ENCODE data around the gene UGT1A10. TPM values are rescaled to one million over a fixed set of nuclear protein-coding genes. Genes with fewer than 3 reads are reported as not detected.

Gene UGT1A10
- total and polyA plus RNA-seq, 2 of the 13 experiments (the other 11 are each of a cell fraction or from before 2014, with no cell fraction given): not detected

GRCh38 chr2:233707940-233708644 is 71.8 kb downstream of the UGT1A10 start:
- Histone ChIP-seq H3K4me1 (ENCODE audit: insufficient read depth, low read length) (no peaks in the 10 kb centered on the region), H2AFZ (ENCODE audit: low read length) (no peak overlapping the region), H3K36me3 (replicated peaks in 1 of 2; ENCODE audit: control insufficient read depth in 1 of 2, insufficient read depth in 2 of 2, low read length in 2 of 2) (no peaks in the 10 kb centered on the region), H3K27ac (ENCODE audit: extremely low read length, insufficient read depth, low read length) (no peak overlapping the region), H3K4me2 (ENCODE audit: low read depth, low read length) (no peak overlapping the region), H3K4me3 (replicated peaks in 1 of 3; ENCODE audit: insufficient read depth in 1 of 3, low read depth in 2 of 3, low read length in 3 of 3) (no peak overlapping the region), H3K27me3 (ENCODE audit: control insufficient read depth in 1 of 2, insufficient read depth in 2 of 2, low read length in 2 of 2) (no peaks in the 10 kb centered on the region), H3K9ac (ENCODE audit: insufficient read depth, low read depth, low read length) (no peak overlapping the region), H3K9me3 (ENCODE audit: low read length) (no peaks in the 10 kb centered on the region), H3K79me2 (ENCODE audit: insufficient read depth, low read length) (no peaks in the 10 kb centered on the region), H4K20me1 (ENCODE audit: insufficient read depth, low read length) (no peaks in the 10 kb centered on the region)
- 64% methylated on average over 10 of the region's 10 CpGs for WGBS (ENCODE audit: low lambda C conversion rate)
- BruUV-seq (replicated peaks): no TSS peak
- POLR2A ChIA-PET: no interaction called here
- no peak for TF ChIP-seq RAD51 (IDR thresholded peaks at IDR 0.05; ENCODE audit: borderline replicate concordance)
- no peak for TF ChIP-seq TRIM22 (IDR thresholded peaks at IDR 0.05)
- no peak for TF ChIP-seq ZMYM2 (CRISPR knock-in tag; IDR thresholded peaks at IDR 0.05)
- TF ChIP-seq TAF1 (CRISPR knock-in tag; IDR thresholded peaks at IDR 0.05): no peak
- TF ChIP-seq ZNF12 (CRISPR knock-in tag; IDR thresholded peaks at IDR 0.05): no peak
- TF ChIP-seq ZNF780A (CRISPR knock-in tag; IDR thresholded peaks at IDR 0.05): no peak
- TF ChIP-seq CENPBD1 (CRISPR knock-in tag; IDR thresholded peaks at IDR 0.05; ENCODE audit: borderline replicate concordance, low read depth): no peak
- no peak for TF ChIP-seq JUND (CRISPR knock-in tag; IDR thresholded peaks at IDR 0.05)
- TF ChIP-seq, protein P1, sequence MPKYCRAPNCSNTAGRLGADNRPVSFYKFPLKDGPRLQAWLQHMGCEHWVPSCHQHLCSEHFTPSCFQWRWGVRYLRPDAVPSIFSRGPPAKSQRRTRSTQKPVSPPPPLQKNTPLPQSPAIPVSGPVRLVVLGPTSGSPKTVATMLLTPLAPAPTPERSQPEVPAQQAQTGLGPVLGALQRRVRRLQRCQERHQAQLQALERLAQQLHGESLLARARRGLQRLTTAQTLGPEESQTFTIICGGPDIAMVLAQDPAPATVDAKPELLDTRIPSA (CRISPR knock-in tag; IDR thresholded peaks at IDR 0.05; ENCODE audit: borderline replicate concordance): no peak
- TF ChIP-seq ZFP91 (CRISPR knock-in tag; IDR thresholded peaks at IDR 0.05; ENCODE audit: borderline replicate concordance): no peak
- no peak for TF ChIP-seq ZNF530 (CRISPR knock-in tag; IDR thresholded peaks at IDR 0.05; ENCODE audit: low read depth)
- no peak for TF ChIP-seq ZNF773 (CRISPR knock-in tag; IDR thresholded peaks at IDR 0.05; ENCODE audit: borderline replicate concordance)
- no peak for TF ChIP-seq CBX5 (CRISPR knock-in tag; IDR thresholded peaks at IDR 0.05; ENCODE audit: borderline replicate concordance)
- TF ChIP-seq SIX1 (CRISPR knock-in tag; IDR thresholded peaks at IDR 0.05; ENCODE audit: borderline replicate concordance): no peak
- TF ChIP-seq RORA (CRISPR knock-in tag; IDR thresholded peaks at IDR 0.05): no peak
- FAIRE-seq (no peak), DNase-seq (ENCODE audit: low spot score) (no peak), ATAC-seq (no peak)
- in situ Hi-C loops (cut with HindIII; ENCODE audit: extremely low pct_ligation_motif_present, low pct_unique_long_range_greater_than_20kb): no loop called here
- CTCF ChIA-PET (ENCODE audit: low intra/inter-chr PET ratio, low total read pairs): no interaction called here
- intact Hi-C loops (cut with micrococcal nuclease; ENCODE audit: unreplicated experiment): no loop called here
